Mucosa of rectum (tissue), 2 donors: ENCODE data around the gene SLC29A2.
A peak's percentile ranks its signal among the peaks of the same experiment; 100 is the strongest.

ENCODE experiments used
- H3K27ac ChIP-seq, 2 donors: one replicate each; pipeline ENCODE4 v1.7.0; 2013; ENCODE audit warnings: inconsistent platforms in 2 of 2, low read depth in 2 of 2, low read length in 2 of 2
- H3K27me3 ChIP-seq, 2 donors: one replicate each; pipeline ENCODE4 v1.7.0; 2013; ENCODE audit warnings: low read length in 2 of 2; ENCODE audit not compliant: control insufficient read depth in 2 of 2, insufficient read depth in 2 of 2
- H3K36me3 ChIP-seq, 2 donors: one replicate each; pipeline ENCODE4 v1.7.0; 2013; ENCODE audit warnings: low read length in 2 of 2; ENCODE audit not compliant: control insufficient read depth in 2 of 2, insufficient read depth in 2 of 2
- H3K4me1 ChIP-seq, 2 donors: one replicate each; pipeline ENCODE4 v1.7.0; 2013; ENCODE audit warnings: low read length in 2 of 2, mild to moderate bottlenecking in 1 of 2; ENCODE audit not compliant: control insufficient read depth in 2 of 2, insufficient read depth in 2 of 2
- H3K4me3 ChIP-seq, 2 donors: one replicate each; pipeline ENCODE4 v1.7.0; 2013; ENCODE audit warnings: low read length in 2 of 2
- H3K9ac ChIP-seq, 2 donors: one replicate each; pipeline ENCODE4 v1.7.0; 2013; ENCODE audit warnings: low read length in 2 of 2, low read depth in 1 of 2, mild to moderate bottlenecking in 1 of 2
- H3K9me3 ChIP-seq, 2 donors: one replicate each; pipeline ENCODE4 v1.7.0; 2013; ENCODE audit warnings: low read length in 2 of 2; ENCODE audit not compliant: control insufficient read depth in 2 of 2
- donor health status: healthy.
- donor health status: Normal muscosa, but diverticular disease.

Gene SLC29A2

DNA sequence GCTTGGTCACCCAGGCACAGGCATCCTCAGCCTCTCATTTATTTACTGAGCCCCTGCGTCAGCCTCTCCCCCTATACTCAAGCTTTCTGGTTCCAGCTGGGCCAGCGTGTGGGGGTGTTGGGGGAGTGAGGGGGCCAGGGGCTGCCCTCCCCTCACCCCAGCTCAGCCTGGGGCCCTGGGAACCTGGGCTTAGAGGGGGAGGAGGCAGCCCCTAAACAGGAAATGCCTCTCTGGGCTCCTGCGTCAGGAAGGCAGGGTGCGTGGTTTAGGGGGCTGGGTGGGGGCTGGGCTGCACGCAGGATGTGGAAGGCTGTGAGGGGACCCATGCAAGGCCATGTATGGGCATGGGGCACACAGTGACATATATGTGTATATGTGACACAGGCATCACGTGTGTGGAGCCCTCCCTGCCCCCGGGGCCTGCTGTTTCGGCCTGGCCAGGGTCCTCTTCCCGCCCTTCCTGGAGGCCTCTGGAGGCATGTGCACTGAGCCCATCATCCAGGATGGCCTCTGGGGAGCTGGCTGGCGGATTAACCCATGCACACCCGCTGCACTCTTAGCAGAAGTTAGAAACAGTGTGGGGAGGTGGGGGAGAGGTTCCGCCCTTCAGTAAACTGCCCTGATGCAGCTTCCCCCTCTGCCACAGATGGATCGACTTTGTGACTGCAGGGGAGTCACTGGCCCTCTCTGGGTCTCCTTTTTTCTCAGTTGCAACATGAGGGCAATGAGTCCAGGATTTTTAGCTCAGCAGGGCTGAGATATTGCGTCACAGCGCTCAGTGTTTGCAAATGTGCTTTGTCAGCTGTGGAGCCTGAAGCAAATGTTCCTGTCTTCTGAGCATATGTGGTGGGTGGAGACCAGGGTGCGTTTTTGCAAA is 53.6 kb downstream of the SLC29A2 start:
- Histone ChIP-seq H3K9ac (no peak overlapping the region), H3K4me1 (peaks cover 13 to 26% of the 10 kb centered on the region in 2 donors), H3K27ac (peak overlapping the region; percentile 66 to 84), H3K9me3 (no peaks in the 10 kb centered on the region), H3K4me3 (peak overlapping the region in 1 of 2 donors; percentile 43), H3K36me3 (no peaks in the 10 kb centered on the region), H3K27me3 (no peaks in the 10 kb centered on the region)

DNA sequence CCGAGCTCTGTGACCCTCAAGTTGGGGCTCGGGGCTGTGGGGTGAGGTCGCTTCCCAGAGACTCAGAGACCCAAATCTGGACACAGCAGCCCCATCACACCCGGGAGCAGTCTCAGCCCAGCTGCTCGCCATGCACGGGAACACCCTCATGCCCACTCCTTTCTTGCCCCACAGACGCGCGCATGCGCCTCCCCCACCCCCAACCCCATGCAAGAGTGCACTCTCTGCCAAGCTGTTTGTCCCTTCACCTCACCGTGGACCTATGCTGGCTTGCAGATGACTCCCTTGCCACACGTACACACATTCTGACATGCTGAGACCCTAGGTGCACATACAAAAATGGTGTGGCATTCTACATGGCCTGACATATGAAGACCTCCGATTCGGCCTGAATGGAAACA is 54.2 kb downstream of the SLC29A2 start:
- Histone ChIP-seq H3K9me3 (no peaks in the 10 kb centered on the region), H3K27ac (peak overlapping the region; percentile 66 to 84), H3K27me3 (no peaks in the 10 kb centered on the region), H3K36me3 (no peaks in the 10 kb centered on the region), H3K4me3 (peak overlapping the region in 1 of 2 donors; percentile 43), H3K4me1 (peaks cover 13 to 26% of the 10 kb centered on the region in 2 donors), H3K9ac (peak overlapping the region in 1 of 2 donors; percentile 32)

DNA sequence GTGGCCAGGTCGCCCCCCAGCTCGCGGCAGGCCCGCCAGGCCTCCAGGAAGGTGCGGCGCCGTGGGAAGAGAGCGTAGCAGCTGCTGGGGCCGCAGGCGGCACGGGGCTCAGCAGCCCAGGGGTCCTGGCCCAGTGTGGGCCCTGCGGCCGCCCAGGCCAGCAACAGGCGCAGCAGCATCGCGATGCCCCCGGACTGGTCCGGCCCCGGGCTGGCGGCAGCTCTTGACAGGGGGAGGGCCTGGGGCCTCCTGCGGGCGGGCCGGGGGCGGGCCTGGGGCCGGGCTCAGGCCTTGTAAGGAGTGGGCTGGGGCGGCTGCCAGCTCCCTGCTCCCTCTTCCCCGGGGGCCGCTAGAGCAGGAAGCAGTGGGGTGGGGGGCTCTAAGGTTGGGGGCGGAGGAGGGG is 54.7 kb downstream of the SLC29A2 start, which contains the start of gene CD248:
Gene CD248, minus strand, starts transcription at position 196 of the 403 bp plus-strand sequence. Its CDS starts 17 bp downstream, at position 179.
- Histone ChIP-seq H3K4me3 (peak within 1 kb of the TSS; percentile 45 to 65), H3K36me3 (no peaks in the 10 kb centered on the region), H3K9me3 (no peaks in the 10 kb centered on the region), H3K27ac (peak within 1 kb of the TSS; percentile 66 to 84), H3K9ac (peak within 1 kb of the TSS; percentile 29 to 32), H3K4me1 (peaks cover 13 to 29% of the 10 kb centered on the region in 2 donors), H3K27me3 (no peaks in the 10 kb centered on the region)

DNA sequence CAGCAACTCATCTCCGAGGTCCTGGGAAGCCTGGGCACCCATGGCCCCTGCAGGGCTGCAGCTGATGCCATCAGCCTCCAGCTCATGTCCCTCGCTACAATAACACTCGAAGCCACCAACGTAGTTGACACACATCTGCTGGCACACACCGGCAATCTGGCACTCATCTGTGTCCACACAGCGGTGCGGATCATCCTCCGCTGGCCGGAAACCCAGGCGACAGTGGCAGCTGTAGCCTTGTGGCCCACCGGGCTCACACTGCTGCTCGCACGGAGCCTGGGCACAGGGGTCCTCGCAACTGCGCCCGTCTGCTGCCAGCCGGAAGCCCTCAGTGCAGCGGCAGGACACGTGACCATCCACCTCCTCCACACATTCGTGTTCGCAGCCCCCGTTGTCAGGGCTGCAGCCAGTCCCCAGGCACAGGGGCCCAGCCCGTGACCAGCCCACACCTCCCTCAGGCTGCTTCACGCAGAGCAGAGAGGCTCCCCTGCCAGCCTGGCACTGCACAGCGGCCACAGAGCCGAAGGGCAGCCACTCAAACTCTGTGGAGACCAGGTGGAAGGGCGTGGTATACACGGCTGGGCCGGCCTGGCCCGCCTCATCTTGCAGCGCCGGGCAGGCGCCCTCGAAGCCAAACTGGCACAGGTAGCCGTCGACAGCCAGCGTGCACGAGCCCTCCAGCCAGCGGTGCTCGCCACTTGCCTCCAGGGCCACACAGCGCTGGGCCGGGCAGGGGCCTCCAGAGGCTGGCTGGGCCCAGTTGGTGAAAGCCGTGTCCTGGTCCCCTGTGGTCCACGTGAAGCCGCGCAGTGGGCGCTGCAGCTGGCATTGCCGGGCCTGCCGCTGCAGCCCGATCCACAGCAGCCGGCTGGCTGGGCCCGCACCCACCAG is 55.4 kb downstream of the SLC29A2 start:
- H3K36me3 ChIP-seq: no peaks in the 10 kb centered on the region
- peak overlapping the region in 1 of 2 donors; percentile 29 for H3K9ac ChIP-seq
- no peaks in the 10 kb centered on the region for H3K27me3 ChIP-seq
- H3K9me3 ChIP-seq: no peaks in the 10 kb centered on the region
- H3K4me3 ChIP-seq: peak overlapping the region; percentile 45 to 65
- peaks cover 13 to 30% of the 10 kb centered on the region in 2 donors for H3K4me1 ChIP-seq
- H3K27ac ChIP-seq: peak overlapping the region in 1 of 2 donors; percentile 84

DNA sequence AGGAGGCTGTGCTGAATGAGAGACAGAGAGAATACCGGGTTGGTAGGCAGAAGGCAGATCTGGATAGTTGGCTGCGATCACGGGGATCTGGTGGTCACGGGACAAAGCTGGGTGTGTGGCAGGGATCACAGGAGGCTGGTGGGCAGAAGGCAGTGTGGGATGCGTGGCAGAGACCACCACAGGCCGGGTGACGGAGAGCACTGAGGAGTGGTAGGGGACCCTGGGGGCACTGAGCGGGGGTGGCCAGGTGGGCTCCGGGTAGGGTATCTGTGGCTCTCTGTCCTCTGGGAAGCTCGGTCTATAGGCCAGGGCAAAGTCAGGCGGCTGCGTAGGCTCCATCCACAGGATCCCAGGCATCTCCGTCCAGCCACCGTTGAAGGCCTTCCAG is 56.1 kb downstream of the SLC29A2 start:
- Histone ChIP-seq H3K4me3 (peak overlapping the region; percentile 45 to 65), H3K9me3 (no peaks in the 10 kb centered on the region), H3K27me3 (no peaks in the 10 kb centered on the region), H3K36me3 (no peaks in the 10 kb centered on the region), H3K27ac (no peak overlapping the region), H3K4me1 (peaks cover 13 to 30% of the 10 kb centered on the region in 2 donors), H3K9ac (no peak overlapping the region)

DNA sequence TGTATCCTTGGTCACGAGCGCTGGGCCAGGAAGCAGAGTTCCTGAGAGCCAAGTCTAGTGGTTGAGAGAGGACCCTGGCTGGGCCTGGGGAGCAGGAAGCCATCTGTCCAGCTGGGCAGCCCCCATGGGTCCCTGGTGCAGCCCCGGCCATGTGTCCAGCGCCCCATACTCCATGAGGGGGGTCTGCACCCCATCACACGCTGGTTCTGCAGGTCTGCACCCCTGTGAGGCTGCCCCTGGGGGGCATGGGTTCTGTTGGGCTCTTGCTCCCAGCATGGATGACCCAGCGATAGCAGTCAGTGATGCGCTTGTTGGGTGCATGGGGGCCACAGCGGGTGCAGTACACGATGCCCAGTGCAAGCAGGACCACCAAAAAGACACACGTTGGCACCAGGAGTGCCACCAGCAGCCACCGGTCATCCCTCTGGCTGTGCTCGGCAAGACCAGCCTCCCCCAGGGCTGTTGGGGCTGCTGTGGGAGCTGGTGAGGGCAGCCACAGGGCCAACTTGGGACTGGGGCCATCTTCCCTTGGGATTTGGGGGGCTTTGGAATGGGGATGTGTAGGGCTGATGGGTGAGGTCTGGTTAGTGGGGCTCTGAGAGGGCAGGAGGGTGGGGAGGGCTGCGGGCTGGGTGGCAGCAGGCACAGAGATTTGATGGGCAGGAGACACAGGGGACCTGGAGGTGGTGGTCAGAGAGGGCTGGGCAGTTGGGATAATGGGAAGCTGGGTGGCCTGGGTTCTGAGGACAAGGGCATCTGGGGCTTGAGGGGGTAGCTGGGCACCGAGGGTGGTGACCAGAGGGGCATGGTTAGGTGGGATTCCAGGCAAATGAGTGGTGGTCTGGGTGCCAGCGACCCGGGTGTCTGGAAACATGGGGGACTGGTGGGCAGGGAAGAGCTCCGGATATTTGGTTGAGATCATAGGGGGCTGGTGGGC is 56.7 kb downstream of the SLC29A2 start:
- H3K27ac ChIP-seq: peak overlapping the region in 1 of 2 donors; percentile 87
- H3K4me1 ChIP-seq: peaks cover 13 to 30% of the 10 kb centered on the region in 2 donors
- H3K9ac ChIP-seq: no peak overlapping the region
- H3K27me3 ChIP-seq: no peaks in the 10 kb centered on the region
- H3K9me3 ChIP-seq: no peaks in the 10 kb centered on the region
- no peaks in the 10 kb centered on the region for H3K36me3 ChIP-seq
- H3K4me3 ChIP-seq: peak overlapping the region; percentile 20 to 45

DNA sequence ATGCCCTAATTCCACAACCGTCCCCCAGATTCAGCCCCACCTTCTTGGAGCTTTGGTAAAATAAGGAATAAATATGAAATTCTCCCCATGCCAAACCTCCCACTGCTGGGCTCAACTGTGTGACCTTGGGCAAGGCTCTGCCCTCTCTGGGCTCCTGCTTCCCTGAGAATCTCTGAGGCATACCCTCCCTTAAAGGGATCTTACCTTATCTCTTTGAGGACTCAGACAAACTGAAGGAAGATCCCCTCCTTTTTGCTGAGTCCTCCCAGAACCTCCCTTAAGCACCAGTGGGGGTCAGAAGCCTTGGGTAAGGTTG is 57.4 kb downstream of the SLC29A2 start:
- Histone ChIP-seq H3K36me3 (no peaks in the 10 kb centered on the region), H3K4me1 (peaks cover 13 to 30% of the 10 kb centered on the region in 2 donors), H3K9me3 (no peaks in the 10 kb centered on the region), H3K9ac (no peak overlapping the region), H3K27me3 (no peaks in the 10 kb centered on the region), H3K27ac (peak overlapping the region; percentile 78 to 87), H3K4me3 (peak overlapping the region in 1 of 2 donors; percentile 37)

DNA sequence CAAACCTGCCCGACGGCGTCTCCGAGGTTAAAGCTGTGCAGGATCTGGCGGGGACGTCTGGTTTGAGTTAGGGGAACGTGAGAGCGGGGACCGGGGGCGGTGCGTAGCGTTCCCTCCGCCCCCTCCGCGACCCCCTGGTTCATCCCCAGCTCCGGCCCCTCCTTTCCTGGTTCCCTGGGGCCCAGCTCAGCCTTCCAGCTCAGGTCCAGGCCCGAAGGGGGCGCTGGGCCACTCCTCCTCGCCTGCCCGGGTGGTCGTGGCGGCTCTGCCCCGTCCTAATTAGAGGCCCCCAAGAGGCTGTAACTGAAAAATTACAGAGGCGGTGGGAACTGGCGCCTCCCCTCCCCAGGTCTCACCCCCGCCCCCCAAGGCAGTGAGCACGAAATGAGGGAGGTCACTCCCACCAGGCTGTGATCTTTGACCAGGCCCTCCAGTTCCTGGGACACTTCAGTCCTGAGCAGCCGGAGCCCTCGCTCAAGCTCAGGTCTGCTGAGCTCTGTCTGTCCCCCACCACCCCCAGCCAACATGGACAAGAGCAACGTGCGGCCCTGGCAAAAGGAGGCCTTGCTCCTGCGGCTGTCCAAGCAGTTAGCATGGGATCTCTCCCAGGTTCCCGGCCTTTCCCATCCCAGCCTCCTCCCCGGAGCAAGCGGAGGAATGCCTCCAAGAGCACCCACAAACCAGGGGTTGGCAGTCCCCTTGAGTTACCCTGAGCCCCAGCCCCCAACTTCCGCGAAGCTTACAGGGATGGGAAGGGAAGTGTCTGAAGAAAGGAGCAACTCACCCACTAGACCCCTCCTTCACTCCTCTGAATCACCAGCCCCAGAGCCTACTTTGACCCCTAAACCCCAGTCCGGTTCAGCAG is 58.0 kb downstream of the SLC29A2 start:
- H3K9ac ChIP-seq: peak overlapping the region; percentile 56 to 65
- H3K4me3 ChIP-seq: peak overlapping the region; percentile 59 to 64
- no peaks in the 10 kb centered on the region for H3K27me3 ChIP-seq
- peaks cover 13 to 30% of the 10 kb centered on the region in 2 donors for H3K4me1 ChIP-seq
- H3K9me3 ChIP-seq: no peaks in the 10 kb centered on the region
- H3K27ac ChIP-seq: peak overlapping the region; percentile 78 to 87
- no peaks in the 10 kb centered on the region for H3K36me3 ChIP-seq
